GM21786 (cell line): ENCODE results near the gene OBP2B.

Experiments used
- ATAC-seq: cut with Tn5 transposase; IDR thresholded peaks from one replicate; pipeline ENCODE4 v1.9.1; 2021; ENCODE audit not compliant: unreplicated experiment

Gene OBP2B

DNA sequence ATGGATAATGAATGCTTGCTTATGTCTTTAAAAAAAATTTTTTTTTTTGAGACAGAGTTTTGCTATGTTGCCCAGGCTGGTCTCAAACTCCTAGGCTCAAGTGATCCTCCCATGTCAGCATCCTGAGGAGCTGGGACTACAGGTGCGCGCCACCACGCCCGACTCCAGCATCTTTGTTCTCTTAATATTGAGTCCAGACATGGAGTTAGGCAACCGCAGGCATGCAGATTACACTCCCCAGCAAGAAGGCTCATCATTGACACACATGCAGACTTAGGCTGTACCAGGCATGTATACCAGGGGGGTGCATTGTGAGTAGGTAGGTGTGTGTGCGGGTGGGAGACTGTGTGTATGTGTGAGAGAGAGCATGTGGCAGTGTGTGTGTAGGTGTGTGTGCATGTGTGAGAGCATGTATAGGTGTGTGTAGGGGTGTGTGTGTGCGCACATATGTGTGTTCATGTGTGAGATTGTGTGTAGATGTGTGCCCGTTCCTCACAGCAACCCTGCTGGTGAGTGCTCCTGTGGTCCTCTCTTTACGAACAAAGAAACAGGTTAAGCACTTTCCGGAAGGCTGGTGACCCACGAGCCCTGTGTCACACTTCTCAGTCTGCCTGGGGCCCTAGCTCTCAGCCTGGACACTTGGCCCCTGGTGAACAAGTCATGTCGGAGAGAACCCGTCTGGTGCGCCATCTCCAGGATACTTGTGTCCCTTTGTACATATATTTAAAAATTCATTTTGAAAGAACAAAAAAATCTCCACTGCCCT is 6.2 kb downstream of the OBP2B start:
- no peak for ATAC-seq

DNA sequence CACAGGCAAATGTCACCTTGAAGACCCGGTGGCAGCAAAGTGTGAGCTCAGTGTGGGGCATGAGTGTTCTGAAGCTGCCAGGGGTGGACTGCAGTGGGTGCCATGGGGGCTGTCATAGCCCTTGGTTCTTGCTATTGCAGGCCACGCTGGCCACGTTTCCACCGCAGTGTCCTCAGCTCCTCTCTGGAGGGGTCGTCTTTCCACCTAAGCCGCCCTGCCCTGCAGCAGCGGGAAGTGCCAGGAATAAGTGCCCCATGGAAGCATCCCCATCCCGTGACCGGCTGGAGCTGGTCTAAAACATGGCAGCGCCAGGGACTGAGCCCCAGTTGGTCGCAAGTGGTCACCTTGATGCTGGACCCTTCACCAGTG is 6.9 kb downstream of the OBP2B start:
- ATAC-seq: no peak

GRCh38 chr9:133201424-133202144 is 7.5 kb downstream of the OBP2B start:
- ATAC-seq: no peak

DNA sequence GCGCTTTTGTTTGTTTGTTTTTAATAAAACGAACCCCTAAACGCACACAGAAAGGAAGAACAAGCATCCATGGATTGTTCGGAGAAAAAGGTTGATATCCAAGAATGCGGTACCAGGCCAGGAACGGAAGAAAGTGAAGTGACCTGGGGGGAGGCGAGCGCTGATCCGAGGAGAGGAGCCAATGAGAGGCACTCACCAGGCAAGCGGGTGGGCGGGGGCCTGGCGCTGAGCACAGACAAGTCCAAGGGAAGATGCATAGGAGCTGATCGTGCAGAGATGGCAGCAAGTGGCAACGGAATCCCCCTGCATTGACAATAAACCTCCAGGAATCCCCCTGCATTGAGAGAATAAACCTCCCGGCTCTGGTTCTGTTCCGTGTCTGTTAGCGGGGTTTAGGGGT is 8.4 kb downstream of the OBP2B start:
- ATAC-seq: no peak

- no peak for ATAC-seq
Observed at GRCh38 chr9:133199648-133200321, 9.3 kb downstream of the OBP2B start.

- ATAC-seq: no peak
Observed at GRCh38 chr9:133195029-133195428, 14.0 kb downstream of the OBP2B start.

- ATAC-seq: no peak
Observed at GRCh38 chr9:133194597-133194996, 14.5 kb downstream of the OBP2B start.

DNA sequence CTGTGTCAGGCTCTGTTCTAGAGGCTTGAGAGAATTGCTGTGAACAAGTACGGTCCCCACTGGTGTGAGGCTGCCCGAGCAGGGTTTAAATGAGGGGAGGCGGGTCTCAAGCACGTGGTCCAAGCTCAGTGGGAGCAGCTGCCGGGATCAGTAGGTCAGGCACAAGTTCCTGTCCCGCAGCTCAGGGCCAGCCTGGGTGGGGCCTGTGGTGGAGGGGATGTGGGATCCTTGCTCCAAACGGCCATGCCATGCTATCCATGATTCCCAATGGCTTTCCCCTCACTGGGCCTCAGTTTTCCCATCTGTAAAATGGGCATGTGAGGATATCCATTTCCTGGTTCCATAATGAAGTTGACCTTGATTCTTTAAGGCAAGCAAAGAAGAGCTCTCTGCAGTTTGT is 17.1 kb downstream of the OBP2B start:
- no peak for ATAC-seq

DNA sequence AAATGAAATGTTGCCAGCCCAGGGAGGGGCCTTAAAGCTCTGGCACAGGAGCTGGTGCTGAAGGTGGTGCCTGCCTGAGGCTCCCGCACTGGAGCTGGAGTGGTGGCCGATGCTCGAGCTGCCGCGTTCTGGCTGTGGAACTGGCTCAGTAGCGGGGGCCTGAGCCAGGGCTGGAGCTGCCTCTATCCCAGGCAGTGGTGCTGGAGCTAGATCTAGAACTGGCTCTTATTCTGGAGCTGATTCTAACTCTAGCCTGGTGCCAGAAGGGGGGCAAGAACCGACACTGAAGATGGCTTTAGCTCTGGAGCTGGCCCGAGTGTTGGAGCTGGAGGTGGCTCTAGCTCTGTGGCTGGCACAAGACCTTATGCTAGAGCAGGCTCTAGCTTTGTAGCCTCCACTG is 19.2 kb downstream of the OBP2B start:
- no peak for ATAC-seq

DNA sequence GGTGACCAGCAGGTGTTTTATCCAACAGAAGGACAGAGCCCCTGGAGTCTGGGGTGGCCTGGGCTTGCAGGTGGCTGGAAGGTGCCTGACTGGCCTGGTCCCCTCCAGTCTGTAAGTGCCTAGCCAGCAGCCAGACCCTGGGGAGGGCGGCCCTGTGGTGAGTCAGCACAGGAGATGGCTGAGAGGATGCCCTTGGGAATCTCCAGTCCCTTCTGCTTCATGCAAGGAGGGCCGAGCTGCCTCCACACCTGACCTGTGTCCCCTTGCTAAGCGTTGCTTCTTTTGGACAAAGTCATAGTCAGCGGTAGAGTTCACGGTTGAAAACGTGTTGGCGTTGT is 20.2 kb downstream of the OBP2B start:
- ATAC-seq: no peak

- no peak for ATAC-seq
Observed at GRCh38 chr9:133188006-133188842, 20.8 kb downstream of the OBP2B start.

- ATAC-seq: no peak
Observed at GRCh38 chr9:133187561-133188005, 21.5 kb downstream of the OBP2B start.

DNA sequence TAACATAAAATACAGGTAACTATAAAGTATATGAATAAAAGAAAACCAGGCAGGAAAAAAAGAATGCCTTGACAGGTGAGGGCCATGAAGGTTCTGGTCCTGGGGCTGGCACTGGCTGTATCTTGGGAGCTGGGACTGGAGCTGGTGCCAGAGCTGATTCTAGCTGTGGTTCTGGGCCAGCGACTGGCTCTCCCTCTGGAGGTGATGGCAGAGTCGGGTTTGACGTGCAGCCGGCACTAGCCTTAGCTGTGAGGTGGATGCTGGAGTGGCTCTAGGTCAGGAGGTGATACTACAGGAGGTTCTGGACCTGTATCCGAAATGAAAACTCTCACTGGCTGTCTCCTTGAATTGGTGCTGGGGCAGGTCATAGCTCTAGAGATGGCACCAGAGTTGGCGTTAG is 22.3 kb downstream of the OBP2B start:
- ATAC-seq: no peak

- ATAC-seq: no peak
Observed at GRCh38 chr9:133184971-133185370, 24.1 kb downstream of the OBP2B start.

DNA sequence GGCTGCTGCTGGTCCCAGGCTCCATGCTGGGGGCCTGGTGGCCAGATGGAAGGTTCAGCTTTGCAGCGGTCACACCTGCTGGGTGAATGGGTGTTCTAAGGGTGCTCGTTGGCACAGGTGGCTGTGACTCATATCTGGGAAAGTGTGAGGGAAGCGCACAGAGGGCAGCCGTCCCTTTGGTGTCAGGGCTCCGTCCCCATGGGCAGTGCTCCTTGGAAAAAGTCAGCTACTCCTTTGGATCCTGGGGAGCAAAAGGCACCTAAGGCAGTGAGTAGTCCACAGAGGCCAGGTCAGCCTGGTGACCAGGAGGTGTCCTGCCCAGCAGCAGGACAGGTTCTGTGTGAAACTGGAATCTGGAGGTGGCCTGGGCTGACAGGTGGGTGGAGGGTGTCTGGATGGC is 26.9 kb downstream of the OBP2B start:
- ATAC-seq: no peak

GRCh38 chr9:133181561-133181960 is 27.5 kb downstream of the OBP2B start:
- ATAC-seq: no peak

- ATAC-seq: no peak
Observed at GRCh38 chr9:133180953-133181352, 28.1 kb downstream of the OBP2B start.

DNA sequence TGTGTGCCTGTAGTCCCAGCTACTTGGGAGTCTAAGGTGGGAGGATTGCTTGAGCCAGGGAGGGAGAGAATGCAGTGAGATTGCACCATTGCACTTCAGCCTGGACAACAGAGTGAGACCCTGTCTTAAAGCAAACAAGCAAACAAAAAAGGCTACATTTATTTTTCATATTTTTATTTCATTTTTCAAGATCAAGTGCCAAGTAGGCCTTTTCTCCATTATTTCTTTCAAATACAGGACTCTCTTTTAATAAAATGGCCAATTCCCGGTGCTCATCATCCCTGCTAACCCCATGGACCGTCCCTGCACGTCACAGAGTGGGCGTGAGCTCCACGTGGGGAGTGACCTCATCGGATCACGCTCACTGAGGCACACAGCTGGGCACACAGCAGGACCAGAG is 36.0 kb downstream of the OBP2B start:
- no peak for ATAC-seq

GRCh38 chr9:133171161-133171961 is 37.7 kb downstream of the OBP2B start:
- ATAC-seq: no peak

DNA sequence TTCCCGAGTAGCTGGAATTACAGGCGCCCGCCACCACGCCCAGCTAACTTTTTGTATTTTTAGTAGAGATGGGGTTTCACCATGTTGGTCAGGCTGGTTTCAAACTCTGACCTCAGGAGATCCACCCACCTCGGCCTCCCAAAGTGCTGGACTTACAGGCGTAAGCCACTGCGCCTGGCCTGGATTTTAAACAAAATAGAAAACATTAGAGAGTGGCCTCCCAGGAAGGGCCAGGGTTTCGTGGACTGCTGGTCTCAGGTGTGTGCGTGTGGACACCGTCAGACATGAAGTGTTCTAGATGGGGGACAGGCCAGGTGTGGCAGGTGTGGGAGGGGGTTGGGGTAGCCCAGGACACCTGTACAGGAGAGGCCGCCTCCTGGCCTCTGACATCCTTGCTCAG is 38.3 kb downstream of the OBP2B start:
- no peak for ATAC-seq
